Kidney (tissue), 14 donors: Measurements from ENCODE around the gene CAVIN1. TPM values are rescaled to one million over a fixed set of nuclear protein-coding genes. Genes with fewer than 3 reads are reported as not detected.

Experiments used
- DNase-seq, 5 donors: peaks; one replicate each; pipeline ENCODE4 v3.0.0-alpha.2; 2013 to 2020
- FAIRE-seq: peaks from 2 replicates; lab custom pipeline; 2012; peaks lifted over from hg19 to GRCh38; lab: Jason Lieb, UNC
- H3K27ac ChIP-seq, 2 donors: one replicate each; pipeline ENCODE4 v1.7.0; 2013; ENCODE audit warnings: low read depth in 2 of 2, low read length in 2 of 2, inconsistent platforms in 1 of 2
- H3K27me3 ChIP-seq: one replicate; pipeline ENCODE4 v1.7.1; 2013; ENCODE audit warnings: low read length, inconsistent platforms; ENCODE audit not compliant: control insufficient read depth, insufficient read depth
- H3K36me3 ChIP-seq, 3 donors: one replicate each; pipeline versions ENCODE4 v1.7.0 to v1.7.1; 2013; ENCODE audit warnings: low read length in 3 of 3, control low read depth in 1 of 3, inconsistent platforms in 1 of 3; ENCODE audit not compliant: insufficient read depth in 3 of 3, control insufficient read depth in 2 of 3
- H3K4me1 ChIP-seq, 3 donors: one replicate each; pipeline versions ENCODE4 v1.7.0 to v1.7.1; 2013; ENCODE audit warnings: low read length in 3 of 3, inconsistent platforms in 1 of 3, low read depth in 1 of 3; ENCODE audit not compliant: control insufficient read depth in 2 of 3, insufficient read depth in 2 of 3
- H3K4me3 ChIP-seq, 3 donors: one replicate each; pipeline versions ENCODE4 v1.7.0 to v1.8.1; 2013; ENCODE audit warnings: low read length in 3 of 3, control low read depth in 1 of 3, inconsistent platforms in 1 of 3
- H3K9ac ChIP-seq, 3 donors: one replicate each; pipeline versions ENCODE4 v1.7.0 to v1.7.1; 2013; ENCODE audit warnings: low read length in 3 of 3, control low read depth in 1 of 3, inconsistent platforms in 1 of 3
- H3K9me3 ChIP-seq, 3 donors: one replicate each; pipeline versions ENCODE4 v1.7.0 to v1.7.1; 2013; ENCODE audit warnings: low read length in 3 of 3, control low read depth in 1 of 3, inconsistent platforms in 1 of 3; ENCODE audit not compliant: control insufficient read depth in 2 of 3, insufficient read depth in 1 of 3
- intact Hi-C: fragments of 100-400 bp; cut with DNase I; formaldehyde crosslinking; loops from one replicate; pipeline ENCODE4 v1.11.1; 2022
- polyA plus RNA-seq: library from polyadenylated mRNA; stranded (reverse); fragments of 350-450 nt; fragmentation: Illumina TruSeq; extraction: RNeasy Lipid Tissue Mini Kit (QIAGEN cat#74804); gene quantifications from one replicate; pipeline ENCODE4 v1.2.3, GENCODE V29; 2014; ENCODE audit warnings: low read depth, low replicate concordance; ENCODE audit not compliant: insufficient read depth
- total RNA-seq: library from RNA; stranded (reverse); fragmentation: NEBNext Ultra II Directional; extraction: Animal tissue kit (Norgen Biotek cat#: 25700); gene quantifications from one replicate; pipeline ENCODE4 v1.2.1, GENCODE V29; 2021
- TF ChIP-seq, protein P1 (sequence below): IDR thresholded peaks from 3 replicates; pipeline ENCODE4 v1.5.1; 2012; ENCODE audit warnings: mild to moderate bottlenecking, moderate library complexity, borderline replicate concordance; ENCODE audit not compliant: insufficient read depth; ENCODE audit errors: extremely low read depth
- donor health status: control.
- donor health status: control.
- donor health status: control.
- donor health status: control.
- donor health status: control.
- donor health status: DM: yes; HTN: yes; CAD: no.
- donor health status: Normal renal cell carcinoma (clear cell type).

Gene CAVIN1
- total and polyA plus RNA-seq, 2 donors from 2014 or later, result 67.1 to 204 TPM

GRCh38 chr17:42411361-42411760, 11.7 kb downstream of the CAVIN1 start:
- Histone ChIP-seq H3K36me3 (no peaks in the 10 kb centered on the region), H3K27me3 (no peaks in the 10 kb centered on the region), H3K4me3 (no peak overlapping the region), H3K9me3 (no peaks in the 10 kb centered on the region), H3K4me1 (peaks cover 0 to 19% (median 0%) of the 10 kb centered on the region in 3 donors), H3K27ac (no peak overlapping the region), H3K9ac (no peak overlapping the region)
- intact Hi-C loops, result no loop called here
- TF ChIP-seq, protein P1, sequence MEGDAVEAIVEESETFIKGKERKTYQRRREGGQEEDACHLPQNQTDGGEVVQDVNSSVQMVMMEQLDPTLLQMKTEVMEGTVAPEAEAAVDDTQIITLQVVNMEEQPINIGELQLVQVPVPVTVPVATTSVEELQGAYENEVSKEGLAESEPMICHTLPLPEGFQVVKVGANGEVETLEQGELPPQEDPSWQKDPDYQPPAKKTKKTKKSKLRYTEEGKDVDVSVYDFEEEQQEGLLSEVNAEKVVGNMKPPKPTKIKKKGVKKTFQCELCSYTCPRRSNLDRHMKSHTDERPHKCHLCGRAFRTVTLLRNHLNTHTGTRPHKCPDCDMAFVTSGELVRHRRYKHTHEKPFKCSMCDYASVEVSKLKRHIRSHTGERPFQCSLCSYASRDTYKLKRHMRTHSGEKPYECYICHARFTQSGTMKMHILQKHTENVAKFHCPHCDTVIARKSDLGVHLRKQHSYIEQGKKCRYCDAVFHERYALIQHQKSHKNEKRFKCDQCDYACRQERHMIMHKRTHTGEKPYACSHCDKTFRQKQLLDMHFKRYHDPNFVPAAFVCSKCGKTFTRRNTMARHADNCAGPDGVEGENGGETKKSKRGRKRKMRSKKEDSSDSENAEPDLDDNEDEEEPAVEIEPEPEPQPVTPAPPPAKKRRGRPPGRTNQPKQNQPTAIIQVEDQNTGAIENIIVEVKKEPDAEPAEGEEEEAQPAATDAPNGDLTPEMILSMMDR, result no peak
- FAIRE-seq, result no peak
- DNase-seq, result no peak

- Histone ChIP-seq H3K36me3 (no peaks in the 10 kb centered on the region), H3K9me3 (no peaks in the 10 kb centered on the region), H3K27me3 (no peaks in the 10 kb centered on the region), H3K4me1 (peaks cover 0 to 23% (median 0%) of the 10 kb centered on the region in 3 donors), H3K4me3 (no peak overlapping the region), H3K9ac (no peak overlapping the region), H3K27ac (peak overlapping the region in 1 of 2 donors; percentile 77)
- intact Hi-C loops, result no loop called here
- no peak for DNase-seq
- no peak for FAIRE-seq
- TF ChIP-seq, protein P1, result no peak
Observed at GRCh38 chr17:42410319-42410685, 12.8 kb downstream of the CAVIN1 start.

DNA sequence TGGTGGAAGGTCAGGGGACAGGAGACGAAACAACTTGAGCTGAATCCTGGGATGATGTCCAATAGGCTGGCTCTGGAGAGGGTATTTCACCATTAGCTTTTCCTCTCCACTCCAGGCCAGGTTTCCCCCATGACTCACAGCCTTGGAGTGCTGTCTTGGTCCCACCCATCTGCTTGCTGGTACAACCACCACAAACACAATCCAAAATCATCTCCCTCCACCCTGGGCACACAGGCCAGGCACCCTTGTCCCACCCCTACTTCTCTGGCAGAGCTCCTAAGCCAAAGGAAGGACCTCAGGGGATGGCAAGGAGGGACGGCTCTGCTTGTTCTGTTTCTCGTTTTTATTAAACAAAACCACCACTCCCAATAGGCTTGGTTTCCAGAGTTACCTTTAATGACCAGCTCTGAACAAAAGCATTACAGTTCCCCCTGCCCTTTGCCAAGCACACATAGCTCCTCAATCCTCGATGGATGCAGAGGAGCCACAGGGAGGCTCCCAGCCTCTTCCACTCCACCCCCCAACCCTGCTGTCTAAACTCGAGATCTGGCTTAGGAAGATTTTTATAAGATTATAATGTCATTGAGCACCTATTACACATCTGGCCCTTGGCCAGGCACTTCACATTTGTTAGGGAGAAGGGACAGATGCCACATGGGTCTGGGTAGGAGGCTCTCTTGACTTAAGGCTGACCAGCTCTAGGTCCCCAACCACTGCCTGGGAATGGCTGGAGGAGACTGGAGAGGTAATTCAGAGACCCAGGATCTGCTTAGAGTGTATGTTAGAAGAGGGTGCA, 13.3 kb downstream of the CAVIN1 start:
- FAIRE-seq (no peak), DNase-seq (no peak)
- Histone ChIP-seq H3K27me3 (no peaks in the 10 kb centered on the region), H3K27ac (peak overlapping the region; percentile 32 to 77), H3K4me3 (no peak overlapping the region), H3K4me1 (peaks cover 0 to 20% (median 0%) of the 10 kb centered on the region in 3 donors), H3K36me3 (no peaks in the 10 kb centered on the region), H3K9ac (no peak overlapping the region), H3K9me3 (no peaks in the 10 kb centered on the region)
- intact Hi-C loops, result loop anchor here (5.0 kb wide), 1 partner anchor 92 kb away; no protein-coding TSS in a partner anchor
- TF ChIP-seq, protein P1, result no peak
